HEK293 (cell line): ENCODE measurements around the gene BBOX1.

Experiments used
- CTCF ChIP-seq: fragments of 450-650 bp; formaldehyde crosslinking; IDR thresholded peaks from 2 replicates; pipeline ENCODE4 v1.5.1; 2016; ENCODE audit warnings: missing biosample characterization, missing genetic modification characterization
- GFI1B ChIP-seq: fragments of 450-650 bp; formaldehyde crosslinking; IDR thresholded peaks from 2 replicates; pipeline ENCODE4 v1.5.1; 2016; ENCODE audit warnings: missing biosample characterization, missing genetic modification characterization
- HOXD13 ChIP-seq: sonication (generic); formaldehyde crosslinking; IDR thresholded peaks from 2 replicates; pipeline ENCODE4 v1.8.0; 2022; ENCODE audit warnings: missing genetic modification reagents, borderline replicate concordance
- KLF1 ChIP-seq: fragments of 450-650 bp; formaldehyde crosslinking; IDR thresholded peaks from 2 replicates; pipeline ENCODE4 v1.5.1; 2016; ENCODE audit warnings: missing biosample characterization, missing genetic modification characterization
- TCF7L2 ChIP-seq: IDR thresholded peaks from 2 replicates; pipeline ENCODE4 v1.6.1; 2011; ENCODE audit warnings: low read depth, mild to moderate bottlenecking, inconsistent platforms, low read length, moderate library complexity, borderline replicate concordance
- YY1 ChIP-seq: fragments of 450-650 bp; formaldehyde crosslinking; IDR thresholded peaks from 2 replicates; pipeline ENCODE4 v1.5.1; 2018; ENCODE audit warnings: missing biosample characterization, missing genetic modification characterization
- ZNF585B ChIP-seq: fragments of 450-650 bp; formaldehyde crosslinking; IDR thresholded peaks from 2 replicates; pipeline ENCODE4 v1.5.1; 2016; ENCODE audit warnings: missing biosample characterization, missing genetic modification characterization
- ZNF660 ChIP-seq: fragments of 450-650 bp; IDR thresholded peaks from 2 replicates; pipeline ENCODE4 v1.5.1; 2018; ENCODE audit warnings: missing biosample characterization, mild to moderate bottlenecking, missing genetic modification characterization

GRCh38 chr11:27029966-27030365 lies 10.6 kb upstream of the BBOX1 start:
- no peak for TF ChIP-seq KLF1 (tag by site-specific recombination)
- no peak for TF ChIP-seq HOXD13 (CRISPR knock-in tag)
- TF ChIP-seq TCF7L2, result no peak
- TF ChIP-seq CTCF (tag by site-specific recombination), result no peak
- no peak for TF ChIP-seq ZNF585B (tag by site-specific recombination)
- no peak for TF ChIP-seq YY1 (tag by site-specific recombination)
- no peak for TF ChIP-seq ZNF660 (tag by site-specific recombination)
- no peak for TF ChIP-seq GFI1B (tag by site-specific recombination)
